MM.1S (cell line): ENCODE measurements around the gene KHSRP.

Experiments
- DNase-seq: peaks from one replicate; pipeline ENCODE4 v3.0.0-alpha.2; 2015
- H2AFZ ChIP-seq: fragments of 300-600 bp; sonication (generic); 2 replicates; pipeline ENCODE4 v1.6.0; 2016; ENCODE audit warnings: antibody characterized with exemption, low read length
- H3F3A ChIP-seq: fragments of 300-600 bp; sonication (generic); 2 replicates; pipeline ENCODE4 v1.6.1; 2016; ENCODE audit warnings: mild to moderate bottlenecking, antibody characterized with exemption, low read length, moderate library complexity, mixed read lengths; ENCODE audit not compliant: insufficient read depth
- H3K27ac ChIP-seq: fragments of 300-600 bp; sonication (generic); 2 replicates; pipeline ENCODE4 v1.5.1; 2016; ENCODE audit warnings: mild to moderate bottlenecking, low read length
- H3K27me3 ChIP-seq: fragments of 300-600 bp; sonication (generic); replicated peaks from 2 replicates; pipeline ENCODE4 v1.6.0; 2016; ENCODE audit warnings: low read length; ENCODE audit not compliant: insufficient read depth
- H3K36me3 ChIP-seq: fragments of 300-600 bp; sonication (generic); replicated peaks from 2 replicates; pipeline ENCODE4 v1.6.1; 2016; ENCODE audit warnings: mild to moderate bottlenecking, low read length, mixed read lengths; ENCODE audit not compliant: insufficient read depth
- H3K4me1 ChIP-seq: fragments of 300-600 bp; sonication (generic); 2 replicates; pipeline ENCODE4 v1.6.1; 2016; ENCODE audit warnings: low read length, mixed read lengths
- H3K4me2 ChIP-seq: fragments of 300-600 bp; sonication (generic); 2 replicates; pipeline ENCODE4 v1.6.0; 2016; ENCODE audit warnings: low read depth, low read length
- H3K4me3 ChIP-seq: fragments of 300-600 bp; sonication (generic); 2 replicates; pipeline ENCODE4 v1.5.1; 2016; ENCODE audit warnings: low read length, mixed read lengths
- H3K79me2 ChIP-seq: fragments of 300-600 bp; sonication (generic); 2 replicates; pipeline ENCODE4 v1.6.1; 2016; ENCODE audit warnings: mixed run types, low read length, mixed read lengths
- H3K9ac ChIP-seq: fragments of 300-600 bp; sonication (generic); 2 replicates; pipeline ENCODE4 v1.6.1; 2016; ENCODE audit warnings: low read length, mixed read lengths
- H3K9me2 ChIP-seq: fragments of 300-600 bp; sonication (generic); replicated peaks from 2 replicates; pipeline ENCODE4 v1.6.1; 2016; ENCODE audit warnings: mild to moderate bottlenecking, low read length, mixed read lengths; ENCODE audit not compliant: insufficient read depth
- H3K9me3 ChIP-seq: fragments of 300-600 bp; sonication (generic); replicated peaks from 2 replicates; pipeline ENCODE4 v1.6.1; 2016; ENCODE audit warnings: mild to moderate bottlenecking, low read length, mixed read lengths; ENCODE audit not compliant: insufficient read depth
- H4K20me1 ChIP-seq: fragments of 300-600 bp; sonication (generic); 2 replicates; pipeline ENCODE4 v1.6.1; 2016; ENCODE audit warnings: mild to moderate bottlenecking, low read length, moderate library complexity, mixed read lengths; ENCODE audit not compliant: insufficient read depth
- EZH2 ChIP-seq: fragments of 300-600 bp; sonication (generic); optimal IDR thresholded peaks from 2 replicates; pipeline ENCODE3; 2017; ENCODE audit warnings: low read depth, mild to moderate bottlenecking, antibody characterized with exemption, low read length, mixed read lengths
- EZH2phosphoT487 ChIP-seq: fragments of 300-600 bp; sonication (generic); IDR thresholded peaks from 2 replicates; pipeline ENCODE4 v1.6.1; 2018; ENCODE audit warnings: antibody characterized with exemption, low read length
- TF ChIP-seq, protein P1 (sequence below): fragments of 300-600 bp; sonication (generic); IDR thresholded peaks from 2 replicates; pipeline ENCODE4 v1.5.1; 2016; ENCODE audit warnings: antibody characterized with exemption, low read length, mixed read lengths

The KHSRP gene

DNA sequence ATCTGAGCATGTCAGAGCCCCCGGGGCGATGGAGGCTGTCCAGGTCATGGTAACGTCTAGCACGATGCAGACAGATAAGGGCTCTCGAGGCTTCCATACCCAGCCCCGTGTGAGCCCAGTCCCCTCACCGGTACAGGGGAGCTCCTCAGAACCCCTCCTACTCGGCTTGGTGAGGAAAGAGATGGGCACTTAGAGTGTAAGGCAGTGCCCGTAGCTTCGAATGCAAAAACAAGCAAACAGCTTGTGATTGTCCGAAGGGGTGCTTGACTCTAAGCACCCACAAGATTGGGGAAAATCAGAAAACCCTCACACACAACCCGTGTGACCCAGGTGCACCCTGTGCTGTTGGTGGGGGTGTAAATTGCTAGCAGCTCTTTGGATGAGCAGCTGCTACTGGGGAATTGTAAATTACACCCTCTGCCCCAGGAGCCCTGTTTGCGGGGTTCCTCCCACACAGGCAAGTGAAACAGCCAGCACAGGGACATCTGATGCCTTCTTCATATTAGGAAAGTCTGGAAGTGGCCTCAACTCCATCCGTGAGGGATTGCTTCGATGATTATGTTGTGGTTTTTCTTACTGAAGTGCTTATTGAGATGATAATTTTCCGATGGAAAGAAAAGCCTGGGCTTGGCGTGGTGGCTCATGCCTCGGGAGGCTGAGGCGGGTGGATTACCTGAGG, 48.0 kb downstream of the KHSRP start:
- Histone ChIP-seq H3K9ac (no peak overlapping the region), H3K27me3 (no peaks in the 10 kb centered on the region), H3K4me2 (no peak overlapping the region), H3K27ac (no peak overlapping the region), H2AFZ (no peak overlapping the region), H3K9me3 (no peaks in the 10 kb centered on the region), H3K4me3 (no peak overlapping the region), H3K4me1 (peaks cover 5% of the 10 kb centered on the region; the same call in 1 of the 2 replicates), H3K9me2 (no peaks in the 10 kb centered on the region), H3K79me2 (peaks cover 8% of the 10 kb centered on the region; the same call in 1 of the 2 replicates), H3F3A (peaks cover 7% of the 10 kb centered on the region), H4K20me1 (no peaks in the 10 kb centered on the region), H3K36me3 (no peaks in the 10 kb centered on the region; the same call in 1 of the 2 replicates)
- no peak for DNase-seq
- TF ChIP-seq EZH2phosphoT487 (no peak), EZH2 (no peak)
- TF ChIP-seq, protein P1, sequence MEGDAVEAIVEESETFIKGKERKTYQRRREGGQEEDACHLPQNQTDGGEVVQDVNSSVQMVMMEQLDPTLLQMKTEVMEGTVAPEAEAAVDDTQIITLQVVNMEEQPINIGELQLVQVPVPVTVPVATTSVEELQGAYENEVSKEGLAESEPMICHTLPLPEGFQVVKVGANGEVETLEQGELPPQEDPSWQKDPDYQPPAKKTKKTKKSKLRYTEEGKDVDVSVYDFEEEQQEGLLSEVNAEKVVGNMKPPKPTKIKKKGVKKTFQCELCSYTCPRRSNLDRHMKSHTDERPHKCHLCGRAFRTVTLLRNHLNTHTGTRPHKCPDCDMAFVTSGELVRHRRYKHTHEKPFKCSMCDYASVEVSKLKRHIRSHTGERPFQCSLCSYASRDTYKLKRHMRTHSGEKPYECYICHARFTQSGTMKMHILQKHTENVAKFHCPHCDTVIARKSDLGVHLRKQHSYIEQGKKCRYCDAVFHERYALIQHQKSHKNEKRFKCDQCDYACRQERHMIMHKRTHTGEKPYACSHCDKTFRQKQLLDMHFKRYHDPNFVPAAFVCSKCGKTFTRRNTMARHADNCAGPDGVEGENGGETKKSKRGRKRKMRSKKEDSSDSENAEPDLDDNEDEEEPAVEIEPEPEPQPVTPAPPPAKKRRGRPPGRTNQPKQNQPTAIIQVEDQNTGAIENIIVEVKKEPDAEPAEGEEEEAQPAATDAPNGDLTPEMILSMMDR: no peak

DNA sequence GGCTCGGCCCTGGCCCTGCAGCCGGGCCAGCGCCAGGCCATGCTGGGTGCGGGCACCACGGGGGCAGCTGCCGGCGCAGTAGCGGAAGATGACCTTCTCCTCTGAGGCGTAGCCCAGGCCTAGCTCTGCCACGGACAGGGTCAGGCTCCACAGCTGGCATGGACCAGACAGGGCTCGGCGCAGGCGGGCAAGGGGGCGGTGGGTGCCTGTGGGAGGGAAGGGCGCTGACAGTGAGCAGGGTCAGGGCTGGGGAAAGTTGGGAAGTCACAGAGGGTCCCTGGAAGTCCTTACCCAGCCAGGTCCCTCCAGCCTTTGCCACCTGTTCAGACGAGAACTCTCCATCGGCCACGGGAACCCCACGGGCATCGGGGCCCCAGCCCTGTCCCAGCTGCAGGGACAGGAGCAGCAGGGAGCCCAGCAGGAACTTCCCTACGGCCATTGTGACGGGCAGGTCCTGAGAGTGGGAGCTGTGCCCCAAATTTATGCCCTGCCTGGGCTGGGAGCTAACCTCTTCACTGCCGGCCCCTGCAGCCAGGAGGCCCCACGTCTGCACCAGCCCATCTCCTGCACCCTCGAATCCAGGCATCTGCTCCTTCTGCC, 49.1 kb downstream of the KHSRP start, which contains the start of gene PSPN:
TSS of gene PSPN (minus strand) at position 523 of the 600 bp plus-strand sequence. CDS start at position 439, 84 bp downstream.
- Histone ChIP-seq H4K20me1 (no peaks in the 10 kb centered on the region), H3K4me3 (no peak within 1 kb of the TSS), H3K9ac (no peak within 1 kb of the TSS), H3F3A (peaks cover 7% of the 10 kb centered on the region), H3K36me3 (no peaks in the 10 kb centered on the region; the same call in 1 of the 2 replicates), H3K27ac (no peak within 1 kb of the TSS), H3K9me3 (no peaks in the 10 kb centered on the region), H3K4me2 (no peak within 1 kb of the TSS), H3K9me2 (no peaks in the 10 kb centered on the region), H2AFZ (no peak within 1 kb of the TSS), H3K27me3 (no peaks in the 10 kb centered on the region), H3K79me2 (peaks cover 8% of the 10 kb centered on the region; the same call in 1 of the 2 replicates), H3K4me1 (peaks cover 5% of the 10 kb centered on the region; the same call in 1 of the 2 replicates)
- TF ChIP-seq EZH2phosphoT487: no peak
- TF ChIP-seq, protein P1: no peak
- TF ChIP-seq EZH2: no peak
- DNase-seq: no peak

DNA sequence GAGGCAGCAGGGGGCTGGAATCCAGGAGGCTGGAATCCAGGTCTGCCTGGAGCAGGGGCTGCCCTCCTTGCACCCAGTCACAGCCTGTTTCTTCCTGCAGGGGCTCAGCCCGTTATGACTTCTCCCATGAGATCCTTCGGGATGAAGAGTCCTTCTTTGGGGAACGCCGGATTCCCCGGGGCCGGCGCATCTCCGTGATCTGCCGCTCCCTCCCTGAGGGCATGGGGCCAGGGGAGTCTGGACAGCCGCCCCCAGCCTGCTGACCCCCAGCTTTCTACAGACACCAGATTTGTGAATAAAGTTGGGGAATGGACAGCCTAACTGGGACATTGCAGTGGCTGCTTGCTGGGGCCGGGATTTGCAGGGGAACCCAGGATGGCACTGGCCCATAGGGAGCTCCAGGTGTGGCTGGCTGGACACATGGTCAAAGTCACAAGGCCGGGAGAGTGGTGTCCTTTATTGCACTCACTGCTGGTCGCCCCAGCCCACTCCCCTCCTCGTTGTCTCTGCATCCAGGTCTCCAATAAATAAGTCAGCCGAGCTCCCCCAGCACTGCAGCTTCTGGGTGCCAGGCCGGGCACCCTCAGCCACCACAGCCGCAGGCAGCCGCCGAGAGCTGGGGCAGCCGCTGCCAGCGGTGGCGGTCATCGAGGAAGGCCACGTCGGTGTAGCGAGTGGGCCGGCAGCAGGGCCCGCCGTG, 49.8 kb downstream of the KHSRP start:
- DNase-seq: no peak
- no peak overlapping the region for H3K27ac ChIP-seq
- H3K4me3 ChIP-seq: no peak overlapping the region
- H2AFZ ChIP-seq: no peak overlapping the region
- H3F3A ChIP-seq: peaks cover 7% of the 10 kb centered on the region
- H4K20me1 ChIP-seq: no peaks in the 10 kb centered on the region
- no peaks in the 10 kb centered on the region for H3K9me3 ChIP-seq
- peaks cover 5% of the 10 kb centered on the region; the same call in 1 of the 2 replicates for H3K4me1 ChIP-seq
- no peaks in the 10 kb centered on the region for H3K9me2 ChIP-seq
- H3K4me2 ChIP-seq: no peak overlapping the region
- H3K9ac ChIP-seq: no peak overlapping the region
- H3K36me3 ChIP-seq: no peaks in the 10 kb centered on the region; the same call in 1 of the 2 replicates
- no peaks in the 10 kb centered on the region for H3K27me3 ChIP-seq
- H3K79me2 ChIP-seq: peaks cover 8% of the 10 kb centered on the region; the same call in 1 of the 2 replicates
- TF ChIP-seq, protein P1: no peak
- TF ChIP-seq EZH2phosphoT487 (no peak), EZH2 (no peak)
